H1 (cell line): Measurements from ENCODE around the gene KCNMA1. TPM values are rescaled to one million over a fixed set of nuclear protein-coding genes. Genes with fewer than 3 reads are reported as not detected.

Source experiments
- SIX5 ChIP-seq: IDR thresholded peaks from 2 replicates; pipeline ENCODE4 v1.6.1; 2011; ENCODE audit warnings: mild to moderate bottlenecking, low read depth, low read length
- polyA plus RNA-seq, 7 experiments: library from polyadenylated mRNA; depleted of rRNA in 3 of 7; stranded (reverse) in 5 of 7; unstranded in 2 of 7; fragments of >200 nt in 5 of 7; fragments of 200-250 nt in 2 of 7; gene quantifications; 1 replicate in 5 of 7; 2 replicates in 1 of 7; 4 replicates in 1 of 7; pipeline versions ENCODE4 v1.2.1 to v1.2.3, GENCODE V29; 2011 to 2013; ENCODE audit warnings: missing spikeins in 2 of 7, mixed read lengths in 2 of 7
- total RNA-seq: library from RNA; stranded (reverse); fragmentation: NEBNext Ultra II Directional; extraction: Animal tissue kit (Norgen Biotek cat#: 25700); gene quantifications from 2 replicates; pipeline ENCODE4 v1.2.1, GENCODE V29; 2021

Gene KCNMA1
- total and polyA plus RNA-seq, 2 of the 8 experiments (the other 6 are each of a cell fraction or from before 2014, with no cell fraction given): 10.2 to 11.1 TPM

- TF ChIP-seq SIX5: no peak
Measured at GRCh38 chr10:77091597-77092165, 545.9 kb downstream of the KCNMA1 start (continued).
